Left renal cortex interstitium (tissue), 4 donors: ENCODE measurements around the gene PRLH. TPM values are rescaled to one million over a fixed set of nuclear protein-coding genes. Genes with fewer than 3 reads are reported as not detected.
"Not testable (repeated sequence)": the region's sequence is repeated elsewhere in the genome, so short reads cannot be mapped to it uniquely, and the experiment has no call there.

Experiments
- DNase-seq, 4 donors: peaks; one replicate each; pipeline ENCODE4 v3.0.0-alpha.2; 2013; ENCODE audit warnings: low read depth in 4 of 4, low spot score in 2 of 4, missing footprints in 1 of 4
- polyA plus RNA-seq, 4 donors: library from polyadenylated mRNA; unstranded; fragments of 120-200 nt; gene quantifications; one replicate each; pipeline ENCODE4 v1.2.1, GENCODE V29; 2013; ENCODE audit not compliant: insufficient read length in 4 of 4

Gene PRLH
- polyA plus RNA-seq, 4 donors, result not detected

GRCh38 chr2:237597196-237598145, 31.1 kb downstream of the PRLH start:
- no peak for DNase-seq

GRCh38 chr2:237598468-237599208, 32.3 kb downstream of the PRLH start:
- no peak for DNase-seq

GRCh38 chr2:237599465-237600110, 33.2 kb downstream of the PRLH start:
- no peak for DNase-seq

- DNase-seq, result no peak
Measured at GRCh38 chr2:237600205-237600846, 34.0 kb downstream of the PRLH start.

GRCh38 chr2:237601453-237602116, 35.2 kb downstream of the PRLH start:
- DNase-seq, result no peak

GRCh38 chr2:237602409-237602808, 36.0 kb downstream of the PRLH start:
- DNase-seq, result no peak

GRCh38 chr2:237603049-237603717, 36.8 kb downstream of the PRLH start:
- no peak for DNase-seq

- DNase-seq, result no peak
Measured at GRCh38 chr2:237603718-237604362, 37.5 kb downstream of the PRLH start.

- no peak for DNase-seq
Measured at GRCh38 chr2:237604391-237604790, 38.0 kb downstream of the PRLH start.

GRCh38 chr2:237604960-237605359, 38.6 kb downstream of the PRLH start:
- no peak for DNase-seq

- DNase-seq, result not testable (repeated sequence)
Measured at GRCh38 chr2:237606522-237606921, 40.1 kb downstream of the PRLH start.

- no peak for DNase-seq
Measured at GRCh38 chr2:237612527-237613357, 46.4 kb downstream of the PRLH start.

- DNase-seq, result no peak
Measured at GRCh38 chr2:237613679-237614078, 47.3 kb downstream of the PRLH start.

GRCh38 chr2:237614151-237614720, 47.9 kb downstream of the PRLH start:
- DNase-seq, result no peak

GRCh38 chr2:237615631-237616249, 49.4 kb downstream of the PRLH start:
- DNase-seq, result no peak

GRCh38 chr2:237616373-237616733, 50.0 kb downstream of the PRLH start:
- DNase-seq, result no peak
